HG03095 (cell line): ENCODE measurements around the gene BMAL2.

Experiments
- ATAC-seq: cut with Tn5 transposase; IDR thresholded peaks from one replicate; pipeline ENCODE4 v1.9.1; 2021; ENCODE audit warnings: moderate library complexity; ENCODE audit not compliant: unreplicated experiment

Gene BMAL2

GRCh38 chr12:27351476-27351875, 18.8 kb downstream of the BMAL2 start:
- ATAC-seq: no peak

- no peak for ATAC-seq
These were observed 22.9 kb downstream of the BMAL2 start for GRCh38 chr12:27355486-27355885.

GRCh38 chr12:27355979-27356378, 23.3 kb downstream of the BMAL2 start:
- ATAC-seq: no peak

GRCh38 chr12:27359578-27360340, 27.1 kb downstream of the BMAL2 start:
- ATAC-seq: no peak

- no peak for ATAC-seq
These were observed 28.7 kb downstream of the BMAL2 start for GRCh38 chr12:27361372-27361771.

GRCh38 chr12:27366621-27367020, 34.0 kb downstream of the BMAL2 start:
- ATAC-seq: no peak

GRCh38 chr12:27367078-27367477, 34.4 kb downstream of the BMAL2 start:
- ATAC-seq: no peak

GRCh38 chr12:27382171-27382795, 49.6 kb downstream of the BMAL2 start:
- ATAC-seq: no peak
